BLaER1 treated with 17β-estradiol and CSF1 and Interleukin-3, amounts not matched to agents 10 nM and 100 nM (cell line): ENCODE measurements around the gene PLA2G15.

Experiments
- H3K27ac ChIP-seq, 11 experiments: shearing (Covaris generic); formaldehyde crosslinking; 2 replicates each; pipeline ENCODE4 v1.8.1; 2022
- H3K27me3 ChIP-seq, 11 experiments: shearing (Covaris generic); formaldehyde crosslinking; 2 replicates each; pipeline ENCODE4 v1.8.1; 2022
- H3K36me3 ChIP-seq, 11 experiments: shearing (Covaris generic); formaldehyde crosslinking; 2 replicates each; pipeline ENCODE4 v1.8.1; 2022
- H3K4me1 ChIP-seq, 10 experiments: shearing (Covaris generic); formaldehyde crosslinking; 2 replicates each; pipeline ENCODE4 v1.8.1; 2022
- H3K4me2 ChIP-seq, 11 experiments: shearing (Covaris generic); formaldehyde crosslinking; 2 replicates each; pipeline ENCODE4 v1.8.1; 2022
- H3K4me3 ChIP-seq, 10 experiments: shearing (Covaris generic); formaldehyde crosslinking; 2 replicates each; pipeline ENCODE4 v1.8.1; 2022
- H3K9ac ChIP-seq, 11 experiments: shearing (Covaris generic); formaldehyde crosslinking; 2 replicates each; pipeline ENCODE4 v1.8.1; 2022
- H3K9me3 ChIP-seq, 11 experiments: shearing (Covaris generic); formaldehyde crosslinking; replicated peaks in 1 of 11; 2 replicates each; pipeline ENCODE4 v1.8.1; 2022
- H4K20me1 ChIP-seq, 11 experiments: shearing (Covaris generic); formaldehyde crosslinking; 2 replicates each; pipeline ENCODE4 v1.8.1; 2022
- Cebpa-rat ChIP-seq, 11 experiments: shearing (Covaris generic); IDR thresholded peaks; 2 replicates each; pipeline ENCODE4 v1.8.1; 2022

The PLA2G15 gene

DNA sequence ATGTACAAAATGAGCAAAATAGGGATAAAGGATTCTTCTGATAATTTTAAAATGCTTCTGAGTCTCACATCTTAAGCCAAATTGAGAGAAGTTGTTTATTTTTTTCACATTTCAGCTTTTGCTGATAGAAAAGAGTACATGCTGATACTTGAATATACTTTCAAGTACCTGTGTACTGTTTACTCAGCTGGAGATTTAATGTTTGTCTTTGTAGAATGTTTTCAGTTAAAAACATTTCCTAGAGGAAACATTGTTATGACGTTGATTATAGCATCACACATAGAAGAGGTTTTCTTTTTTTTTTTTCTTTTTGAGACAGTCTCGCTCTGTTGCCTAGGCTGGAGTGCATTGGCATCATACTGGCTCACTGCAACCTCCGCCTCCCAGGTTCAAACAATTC is 28.9 kb upstream of the PLA2G15 start:
- H3K4me2 ChIP-seq, result peak overlapping the region in 1 of 11 experiments; percentile 46; a peak in 1 of 22 replicates
- peaks cover 12 to 84% (median 54%) of the 10 kb centered on the region in 11 experiments; a peak in 21 of 22 replicates for H3K36me3 ChIP-seq
- no peak overlapping the region for H3K4me3 ChIP-seq
- H4K20me1 ChIP-seq, result peaks cover 0 to 77% (median 26%) of the 10 kb centered on the region in 11 experiments; a peak in 14 of 22 replicates
- H3K4me1 ChIP-seq, result peaks cover 0 to 19% (median 2%) of the 10 kb centered on the region in 10 experiments; a peak in 8 of 20 replicates
- no peak overlapping the region for H3K9ac ChIP-seq
- no peak overlapping the region for H3K27ac ChIP-seq
- TF ChIP-seq Cebpa-rat (IDR thresholded peaks at IDR 0.05), result no peak
- no peaks in the 10 kb centered on the region for H3K9me3 ChIP-seq
- H3K27me3 ChIP-seq, result no peaks in the 10 kb centered on the region

DNA sequence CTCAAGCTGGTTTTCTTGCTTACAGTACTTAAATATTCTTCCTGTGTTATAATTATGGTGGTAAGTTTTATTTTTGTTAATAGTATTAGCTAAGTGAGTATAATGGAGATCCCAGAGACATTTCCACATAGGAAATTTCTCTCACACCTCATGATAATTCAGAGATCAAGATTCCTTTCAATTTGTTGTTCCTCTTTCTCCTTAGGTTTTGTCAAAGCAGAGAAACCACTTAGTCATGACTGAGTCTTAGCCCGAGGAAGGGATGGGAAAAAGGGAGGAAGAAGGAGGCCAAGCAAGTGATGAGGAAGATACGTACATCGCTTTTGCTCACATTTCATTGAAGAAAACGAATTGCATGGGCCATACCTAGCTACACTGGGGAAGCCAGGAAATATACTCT is 27.7 kb upstream of the PLA2G15 start:
- H3K4me2 ChIP-seq, result peak overlapping the region in 3 of 11 experiments; percentile 18 to 46 (median 31); a peak in 5 of 22 replicates
- H3K27me3 ChIP-seq, result no peaks in the 10 kb centered on the region
- no peak for TF ChIP-seq Cebpa-rat (IDR thresholded peaks at IDR 0.05)
- peaks cover 6 to 87% (median 58%) of the 10 kb centered on the region in 11 experiments for H3K36me3 ChIP-seq
- H3K9me3 ChIP-seq, result no peaks in the 10 kb centered on the region
- H3K9ac ChIP-seq, result no peak overlapping the region
- H4K20me1 ChIP-seq, result peaks cover 0 to 79% (median 30%) of the 10 kb centered on the region in 11 experiments; a peak in 15 of 22 replicates
- peak overlapping the region in 1 of 11 experiments; percentile 17; a peak in 1 of 22 replicates for H3K27ac ChIP-seq
- peaks cover 0 to 19% (median 2%) of the 10 kb centered on the region in 10 experiments; a peak in 8 of 20 replicates for H3K4me1 ChIP-seq
- no peak overlapping the region for H3K4me3 ChIP-seq

DNA sequence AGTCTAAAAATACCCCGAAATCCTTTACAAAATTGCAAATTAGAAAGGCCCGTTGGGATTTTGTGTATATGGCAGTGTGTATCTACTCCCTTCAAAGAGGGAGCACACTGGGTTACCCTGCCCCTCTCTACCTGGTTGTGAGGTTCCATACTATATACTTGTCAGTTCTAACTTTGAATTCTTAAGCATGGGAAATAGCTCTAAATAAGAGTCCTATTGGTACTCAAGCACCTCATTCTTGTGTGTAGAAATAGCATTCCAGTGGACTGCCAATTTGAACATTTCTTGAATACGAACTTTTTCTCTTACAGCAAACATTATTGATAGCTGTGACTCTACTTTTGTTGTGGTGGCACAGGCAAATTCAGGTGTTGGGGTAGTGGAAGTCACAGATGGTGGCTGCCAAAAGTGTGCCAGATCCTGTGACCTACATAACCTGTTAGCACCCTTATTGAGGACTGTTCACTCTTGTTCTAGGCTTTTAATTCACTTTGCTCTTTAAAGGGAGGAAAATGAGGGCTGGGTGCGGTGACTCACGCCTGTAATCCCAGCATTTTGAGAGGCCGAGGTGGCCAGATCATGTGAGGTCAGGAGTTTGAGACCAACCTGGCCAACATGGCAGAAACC is 25.3 kb upstream of the PLA2G15 start:
- Histone ChIP-seq H3K27ac (no peak overlapping the region), H3K27me3 (no peaks in the 10 kb centered on the region), H3K4me3 (no peak overlapping the region), H3K9ac (no peak overlapping the region), H4K20me1 (peaks cover 0 to 74% (median 26%) of the 10 kb centered on the region in 11 experiments; a peak in 14 of 22 replicates), H3K4me2 (no peak overlapping the region), H3K36me3 (peaks cover 8 to 91% (median 52%) of the 10 kb centered on the region in 11 experiments), H3K4me1 (peaks cover 0 to 19% (median 2%) of the 10 kb centered on the region in 10 experiments; a peak in 8 of 20 replicates), H3K9me3 (no peaks in the 10 kb centered on the region)
- no peak for TF ChIP-seq Cebpa-rat (IDR thresholded peaks at IDR 0.05)

DNA sequence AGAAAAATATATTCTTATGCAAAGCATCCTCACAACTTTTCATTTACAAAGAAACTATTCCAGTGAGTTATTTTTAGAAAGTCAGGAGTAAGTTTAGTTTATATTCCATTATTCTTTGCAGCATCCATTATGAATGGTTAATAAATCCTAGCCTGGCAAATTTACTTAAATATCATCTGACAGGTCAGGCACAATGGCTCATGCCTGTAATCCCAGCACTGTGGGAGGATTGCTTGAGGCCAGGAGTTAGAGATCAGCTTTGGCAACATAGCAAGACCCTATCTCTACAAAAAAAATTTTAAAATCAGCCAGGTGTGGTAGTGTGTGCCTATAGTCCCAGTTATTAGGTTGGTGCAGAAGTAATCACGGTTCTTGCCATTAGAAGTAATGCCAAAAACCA is 22.1 kb upstream of the PLA2G15 start:
- H3K4me2 ChIP-seq, result no peak overlapping the region
- H3K4me1 ChIP-seq, result peaks cover 20 to 27% (median 22%) of the 10 kb centered on the region in 10 experiments
- no peaks in the 10 kb centered on the region for H3K27me3 ChIP-seq
- H3K27ac ChIP-seq, result no peak overlapping the region
- peaks cover 18 to 90% (median 51%) of the 10 kb centered on the region in 11 experiments for H3K36me3 ChIP-seq
- H3K9ac ChIP-seq, result no peak overlapping the region
- H3K9me3 ChIP-seq, result no peaks in the 10 kb centered on the region
- no peak overlapping the region for H3K4me3 ChIP-seq
- TF ChIP-seq Cebpa-rat (IDR thresholded peaks at IDR 0.05), result no peak
- H4K20me1 ChIP-seq, result peaks cover 9 to 73% (median 24%) of the 10 kb centered on the region in 11 experiments; a peak in 16 of 22 replicates

DNA sequence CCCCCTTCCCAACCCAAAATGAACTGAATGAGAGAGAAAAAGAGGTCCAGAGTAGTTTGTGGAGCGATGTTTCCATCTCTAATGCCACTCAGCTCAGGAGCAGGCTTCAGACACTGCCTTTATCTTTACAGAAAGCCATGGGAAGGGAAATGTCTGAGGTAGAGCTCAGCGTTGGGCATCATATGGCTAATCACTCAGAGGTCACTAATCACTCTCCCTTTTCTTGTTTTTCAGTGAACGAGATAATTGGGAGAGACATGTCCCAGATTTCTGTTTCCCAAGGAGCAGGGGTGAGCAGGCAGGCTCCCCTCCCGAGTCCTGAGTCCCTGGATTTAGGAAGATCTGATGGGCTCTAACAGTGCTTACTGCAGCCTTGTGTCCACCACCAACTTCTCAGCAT is 19.1 kb upstream of the PLA2G15 start:
- H3K9me3 ChIP-seq, result no peaks in the 10 kb centered on the region
- H3K4me2 ChIP-seq, result peak overlapping the region in 8 of 11 experiments; percentile 18 to 72 (median 52); a peak in 11 of 22 replicates
- peak overlapping the region in 1 of 11 experiments; percentile 24; a peak in 2 of 22 replicates for H3K27ac ChIP-seq
- no peak overlapping the region for H3K4me3 ChIP-seq
- TF ChIP-seq Cebpa-rat (IDR thresholded peaks at IDR 0.05), result no peak
- H3K27me3 ChIP-seq, result no peaks in the 10 kb centered on the region
- peak overlapping the region in 2 of 11 experiments; percentile 5 to 21; a peak in 1 of 22 replicates for H3K9ac ChIP-seq
- H3K4me1 ChIP-seq, result peaks cover 23 to 38% (median 30%) of the 10 kb centered on the region in 10 experiments
- peaks cover 29 to 90% (median 61%) of the 10 kb centered on the region in 11 experiments for H3K36me3 ChIP-seq
- H4K20me1 ChIP-seq, result peaks cover 20 to 80% (median 41%) of the 10 kb centered on the region in 11 experiments; a peak in 17 of 22 replicates

DNA sequence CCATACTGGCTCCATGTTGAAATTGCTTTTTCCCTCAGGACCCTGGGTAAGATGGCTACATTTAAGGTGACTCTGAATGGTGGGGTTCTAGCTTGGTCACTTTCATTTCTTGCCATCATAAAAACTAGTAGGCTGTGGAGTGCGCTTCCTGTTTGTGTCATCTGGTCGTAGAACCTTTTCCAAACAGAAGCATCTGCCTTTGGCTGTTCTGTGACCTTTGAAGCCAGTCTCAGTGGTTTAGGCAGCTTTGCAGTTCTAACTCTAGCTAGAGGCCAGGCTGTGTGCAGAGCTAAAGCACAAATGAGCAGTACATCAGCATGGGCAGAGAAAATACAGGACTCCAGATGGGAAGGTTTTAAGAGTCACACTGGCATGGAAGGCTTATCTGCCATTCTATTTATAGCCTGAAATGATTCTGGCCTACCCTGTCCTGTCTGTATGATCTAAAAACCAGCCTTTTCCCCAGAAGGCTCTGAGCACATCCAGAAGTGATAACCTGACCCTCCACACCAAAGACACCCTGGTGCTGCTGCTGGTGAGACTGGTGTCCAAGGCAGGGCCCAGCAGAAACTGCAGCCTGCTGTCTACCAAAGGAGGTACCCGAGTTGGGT is 17.9 kb upstream of the PLA2G15 start:
- peak overlapping the region in 5 of 11 experiments; percentile 8 to 29 (median 23); a peak in 4 of 22 replicates for H3K9ac ChIP-seq
- no peak overlapping the region for H3K4me3 ChIP-seq
- H3K27ac ChIP-seq, result peak overlapping the region in 6 of 11 experiments; percentile 2 to 42 (median 15); a peak in 7 of 22 replicates
- peak overlapping the region; percentile 43 to 72 (median 54) for H3K4me2 ChIP-seq
- H3K9me3 ChIP-seq, result no peaks in the 10 kb centered on the region
- peaks cover 32 to 90% (median 55%) of the 10 kb centered on the region in 11 experiments for H3K36me3 ChIP-seq
- peaks cover 20 to 75% (median 35%) of the 10 kb centered on the region in 11 experiments; a peak in 17 of 22 replicates for H4K20me1 ChIP-seq
- no peak for TF ChIP-seq Cebpa-rat (IDR thresholded peaks at IDR 0.05)
- H3K27me3 ChIP-seq, result no peaks in the 10 kb centered on the region
- H3K4me1 ChIP-seq, result peaks cover 23 to 38% (median 31%) of the 10 kb centered on the region in 10 experiments

DNA sequence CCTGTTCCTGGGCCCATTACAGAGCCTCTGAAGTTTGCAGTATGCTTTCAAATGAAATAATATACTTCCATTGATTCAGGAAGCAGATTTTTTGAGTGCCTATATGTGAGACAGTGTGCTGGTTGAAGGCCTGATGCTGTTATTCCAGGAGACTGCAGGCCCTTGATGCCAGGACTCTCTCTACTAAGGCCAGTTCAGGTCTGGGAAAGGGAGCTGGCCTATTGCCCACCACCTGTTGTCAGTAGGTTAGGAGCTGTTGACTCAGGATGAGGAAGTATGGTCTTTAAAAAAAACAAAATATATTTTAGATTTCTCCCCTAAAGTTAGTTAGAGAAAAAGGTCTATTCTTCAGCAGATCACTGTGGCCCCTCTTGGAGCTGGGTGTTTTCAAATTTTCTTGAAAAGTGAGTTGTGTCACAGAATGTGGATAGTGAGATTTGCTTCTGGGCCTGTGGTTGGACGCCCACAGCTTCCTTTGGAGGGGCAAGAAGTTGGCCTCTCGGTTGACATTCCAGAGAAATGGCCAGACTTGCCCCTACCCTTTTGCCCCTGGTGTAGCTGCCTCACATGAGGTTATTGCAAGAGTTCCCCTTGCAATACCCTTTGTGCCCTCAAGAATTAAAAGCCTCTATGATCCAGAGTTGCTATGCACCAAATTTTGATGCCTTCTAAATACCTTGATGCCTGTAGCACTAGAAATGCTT is 17.2 kb upstream of the PLA2G15 start:
- Histone ChIP-seq H3K36me3 (peaks cover 31 to 83% (median 50%) of the 10 kb centered on the region in 11 experiments), H4K20me1 (peaks cover 20 to 67% (median 32%) of the 10 kb centered on the region in 11 experiments; a peak in 17 of 22 replicates), H3K4me1 (peaks cover 23 to 39% (median 33%) of the 10 kb centered on the region in 10 experiments), H3K27ac (peak overlapping the region in 5 of 11 experiments; percentile 2 to 42 (median 16); a peak in 6 of 22 replicates), H3K9ac (peak overlapping the region in 5 of 11 experiments; percentile 8 to 29 (median 23); a peak in 5 of 22 replicates), H3K4me2 (peak overlapping the region; percentile 43 to 72 (median 54)), H3K27me3 (no peaks in the 10 kb centered on the region), H3K4me3 (no peak overlapping the region), H3K9me3 (no peaks in the 10 kb centered on the region)
- no peak for TF ChIP-seq Cebpa-rat (IDR thresholded peaks at IDR 0.05)

DNA sequence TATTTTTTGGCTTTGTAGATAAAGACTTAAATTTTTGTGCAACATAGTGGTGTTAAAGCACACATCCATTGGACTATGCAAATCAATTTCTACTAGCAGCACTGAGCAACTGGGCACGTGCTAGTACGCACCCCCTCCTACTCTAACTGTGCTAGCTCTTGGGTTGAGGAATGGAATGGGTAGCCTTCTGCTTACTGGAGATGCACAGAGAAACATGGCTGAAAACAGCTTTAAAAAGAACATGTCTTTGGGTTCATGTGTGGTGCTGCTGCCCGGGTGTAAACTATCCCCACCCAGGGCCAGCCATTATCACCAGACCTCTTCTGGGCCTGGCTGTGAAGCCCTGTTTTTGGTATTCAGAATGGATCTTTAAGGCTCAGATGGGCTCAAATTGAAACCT is 16.5 kb upstream of the PLA2G15 start:
- peaks cover 20 to 69% (median 29%) of the 10 kb centered on the region in 11 experiments; a peak in 17 of 22 replicates for H4K20me1 ChIP-seq
- no peak for TF ChIP-seq Cebpa-rat (IDR thresholded peaks at IDR 0.05)
- H3K4me2 ChIP-seq, result peak overlapping the region in 1 of 11 experiments; percentile 72; a peak in 1 of 22 replicates
- H3K4me3 ChIP-seq, result no peak overlapping the region
- no peaks in the 10 kb centered on the region for H3K27me3 ChIP-seq
- H3K9me3 ChIP-seq, result no peaks in the 10 kb centered on the region
- peaks cover 31 to 77% (median 50%) of the 10 kb centered on the region in 11 experiments for H3K36me3 ChIP-seq
- H3K4me1 ChIP-seq, result peaks cover 30 to 46% (median 38%) of the 10 kb centered on the region in 10 experiments
- no peak overlapping the region for H3K27ac ChIP-seq
- no peak overlapping the region for H3K9ac ChIP-seq
